ENCODE measurements around the gene PWWP2B. TPM values are rescaled to one million over a fixed set of nuclear protein-coding genes. Genes with fewer than 3 reads are reported as not detected.

Gene PWWP2B
- total and polyA plus RNA-seq, 2 of the 13 experiments (the other 11 are each of a cell fraction or from before 2014, with no cell fraction given): 2.3 to 4.7 TPM

- TF ChIP-seq, protein P1, sequence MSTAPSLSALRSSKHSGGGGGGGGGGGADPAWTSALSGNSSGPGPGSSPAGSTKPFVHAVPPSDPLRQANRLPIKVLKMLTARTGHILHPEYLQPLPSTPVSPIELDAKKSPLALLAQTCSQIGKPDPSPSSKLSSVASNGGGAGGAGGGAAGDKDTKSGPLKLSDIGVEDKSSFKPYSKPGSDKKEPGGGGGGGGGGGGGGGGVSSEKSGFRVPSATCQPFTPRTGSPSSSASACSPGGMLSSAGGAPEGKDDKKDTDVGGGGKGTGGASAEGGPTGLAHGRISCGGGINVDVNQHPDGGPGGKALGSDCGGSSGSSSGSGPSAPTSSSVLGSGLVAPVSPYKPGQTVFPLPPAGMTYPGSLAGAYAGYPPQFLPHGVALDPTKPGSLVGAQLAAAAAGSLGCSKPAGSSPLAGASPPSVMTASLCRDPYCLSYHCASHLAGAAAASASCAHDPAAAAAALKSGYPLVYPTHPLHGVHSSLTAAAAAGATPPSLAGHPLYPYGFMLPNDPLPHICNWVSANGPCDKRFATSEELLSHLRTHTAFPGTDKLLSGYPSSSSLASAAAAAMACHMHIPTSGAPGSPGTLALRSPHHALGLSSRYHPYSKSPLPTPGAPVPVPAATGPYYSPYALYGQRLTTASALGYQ (CRISPR knock-in tag; IDR thresholded peaks at IDR 0.05): no peak
- TF ChIP-seq ZBTB46 (CRISPR knock-in tag; IDR thresholded peaks at IDR 0.05; ENCODE audit: borderline replicate concordance) (no peak), ZNF510 (CRISPR knock-in tag; IDR thresholded peaks at IDR 0.05; ENCODE audit: low read depth) (no peak), ZNF263 (CRISPR knock-in tag; IDR thresholded peaks at IDR 0.05) (no peak), MAFK (conservative IDR thresholded peaks at IDR 0.05 in 1 of 2, IDR thresholded peaks at IDR 0.05 in 1 of 2; ENCODE audit: low read length in 2 of 2) (peak; percentile 28 to 36; a peak in 1 of 4 replicates), IKZF1 (IDR thresholded peaks at IDR 0.05) (peak; percentile 72; the same call in 1 of the 2 replicates), GLMP (CRISPR knock-in tag; IDR thresholded peaks at IDR 0.05; ENCODE audit: borderline replicate concordance) (no peak), SOX6 (IDR thresholded peaks at IDR 0.05) (peak; percentile 53; the same call in 1 of the 2 replicates), SOX6 (CRISPR knock-in tag; IDR thresholded peaks at IDR 0.05) (no peak), CREB1 (IDR thresholded peaks at IDR 0.05) (peak; percentile 96), CREB1 (CRISPR knock-in tag; IDR thresholded peaks at IDR 0.05) (no peak), ZNF207 (IDR thresholded peaks at IDR 0.05; ENCODE audit: borderline replicate concordance) (0 out of 2 replicates have a peak, but pooled peaks have one; percentile 37), KDM5B (CRISPR knock-in tag; IDR thresholded peaks at IDR 0.05; ENCODE audit: borderline replicate concordance) (no peak), MAFF (IDR thresholded peaks at IDR 0.05; ENCODE audit: low read depth, low read length) (peak; percentile 17; the same call in 1 of the 2 replicates), NKX3-1 (CRISPR knock-in tag; IDR thresholded peaks at IDR 0.05) (no peak), ZNF326 (CRISPR knock-in tag; IDR thresholded peaks at IDR 0.05; ENCODE audit: borderline replicate concordance) (no peak), FOXP1 (IDR thresholded peaks at IDR 0.05) (0 out of 2 replicates have a peak, but pooled peaks have one; percentile 24), FOXP1 (CRISPR knock-in tag; IDR thresholded peaks at IDR 0.05) (no peak)
- TF ChIP-seq, protein P2, sequence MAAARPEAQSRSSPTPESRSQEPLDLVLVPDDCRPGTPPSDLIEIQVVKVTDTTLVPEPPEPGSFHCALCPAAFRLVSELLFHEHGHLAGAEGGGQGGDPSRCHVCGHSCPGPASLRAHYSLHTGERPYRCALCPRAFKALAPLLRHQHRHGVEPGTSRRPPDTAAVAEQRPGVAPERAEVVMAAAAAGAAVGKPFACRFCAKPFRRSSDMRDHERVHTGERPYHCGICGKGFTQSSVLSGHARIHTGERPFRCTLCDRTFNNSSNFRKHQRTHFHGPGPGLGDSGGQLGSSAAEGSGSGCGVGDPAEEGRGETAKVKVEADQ (CRISPR knock-in tag; IDR thresholded peaks at IDR 0.05; ENCODE audit: borderline replicate concordance): no peak
- TF ChIP-seq, protein P3, sequence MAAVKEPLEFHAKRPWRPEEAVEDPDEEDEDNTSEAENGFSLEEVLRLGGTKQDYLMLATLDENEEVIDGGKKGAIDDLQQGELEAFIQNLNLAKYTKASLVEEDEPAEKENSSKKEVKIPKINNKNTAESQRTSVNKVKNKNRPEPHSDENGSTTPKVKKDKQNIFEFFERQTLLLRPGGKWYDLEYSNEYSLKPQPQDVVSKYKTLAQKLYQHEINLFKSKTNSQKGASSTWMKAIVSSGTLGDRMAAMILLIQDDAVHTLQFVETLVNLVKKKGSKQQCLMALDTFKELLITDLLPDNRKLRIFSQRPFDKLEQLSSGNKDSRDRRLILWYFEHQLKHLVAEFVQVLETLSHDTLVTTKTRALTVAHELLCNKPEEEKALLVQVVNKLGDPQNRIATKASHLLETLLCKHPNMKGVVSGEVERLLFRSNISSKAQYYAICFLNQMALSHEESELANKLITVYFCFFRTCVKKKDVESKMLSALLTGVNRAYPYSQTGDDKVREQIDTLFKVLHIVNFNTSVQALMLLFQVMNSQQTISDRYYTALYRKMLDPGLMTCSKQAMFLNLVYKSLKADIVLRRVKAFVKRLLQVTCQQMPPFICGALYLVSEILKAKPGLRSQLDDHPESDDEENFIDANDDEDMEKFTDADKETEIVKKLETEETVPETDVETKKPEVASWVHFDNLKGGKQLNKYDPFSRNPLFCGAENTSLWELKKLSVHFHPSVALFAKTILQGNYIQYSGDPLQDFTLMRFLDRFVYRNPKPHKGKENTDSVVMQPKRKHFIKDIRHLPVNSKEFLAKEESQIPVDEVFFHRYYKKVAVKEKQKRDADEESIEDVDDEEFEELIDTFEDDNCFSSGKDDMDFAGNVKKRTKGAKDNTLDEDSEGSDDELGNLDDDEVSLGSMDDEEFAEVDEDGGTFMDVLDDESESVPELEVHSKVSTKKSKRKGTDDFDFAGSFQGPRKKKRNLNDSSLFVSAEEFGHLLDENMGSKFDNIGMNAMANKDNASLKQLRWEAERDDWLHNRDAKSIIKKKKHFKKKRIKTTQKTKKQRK (IDR thresholded peaks at IDR 0.05; ENCODE audit: low read length): no peak
These were observed 31.0 kb downstream of the PWWP2B start (continued) for GRCh38 chr10:132427939-132428367.
